A673 (cell line): ENCODE data around the gene UBE2D2. TPM values are rescaled to one million over a fixed set of nuclear protein-coding genes. Genes with fewer than 3 reads are reported as not detected.

ENCODE experiments used
- BruUV-seq: library from RNA; stranded (reverse); fragments of 400-500 nt; replicated peaks from 2 replicates; lab custom pipeline; 2021; lab: Mats Ljungman, UMichigan
- CTCF ChIA-PET: fragments of 300-600 bp; sonication (Branson Sonifier 250); formaldehyde crosslinking; loops from one replicate; lab custom pipeline; 2022; ENCODE audit warnings: antibody characterized with exemption; lab: Charles Lee
- POLR2A ChIA-PET: fragments of 300-600 bp; sonication (Branson Sonifier 250); formaldehyde crosslinking; loops from one replicate; lab custom pipeline; 2022; ENCODE audit warnings: antibody characterized with exemption; ENCODE audit not compliant: low non-redundant PET; lab: Charles Lee
- DNase-seq: peaks from one replicate; pipeline ENCODE4 v3.0.0-alpha.2; 2015; ENCODE audit warnings: low spot score
- H3K27ac ChIP-seq: fragments of 200-600 bp; sonication (generic); 2 replicates; pipeline ENCODE4 v1.5.1; 2016; ENCODE audit warnings: mixed run types, low read depth, mild to moderate bottlenecking, mixed read lengths, antibody characterized with exemption, low read length; ENCODE audit not compliant: poor library complexity, severe bottlenecking
- H3K27me3 ChIP-seq: fragments of 200-600 bp; sonication (generic); replicated peaks from 2 replicates; pipeline ENCODE4 v1.6.1; 2017; ENCODE audit warnings: mixed run types, low read depth, mild to moderate bottlenecking, mixed read lengths, antibody characterized with exemption, low read length; ENCODE audit not compliant: insufficient read depth, poor library complexity
- H3K36me3 ChIP-seq: fragments of 200-600 bp; sonication (generic); 2 replicates; pipeline ENCODE4 v1.6.1; 2016; ENCODE audit warnings: mixed run types, mild to moderate bottlenecking, mixed read lengths, antibody characterized with exemption, low read length; ENCODE audit not compliant: insufficient read depth, poor library complexity, severe bottlenecking
- H3K4me1 ChIP-seq: fragments of 200-600 bp; sonication (generic); 2 replicates; pipeline ENCODE4 v1.6.1; 2017; ENCODE audit warnings: mixed run types, mild to moderate bottlenecking, mixed read lengths, antibody characterized with exemption, low read length; ENCODE audit not compliant: insufficient read depth, poor library complexity, severe bottlenecking
- H3K4me3 ChIP-seq: fragments of 200-600 bp; sonication (generic); 2 replicates; pipeline ENCODE4 v1.5.1; 2016; ENCODE audit warnings: low read depth, mixed run types, mild to moderate bottlenecking, mixed read lengths, low read length; ENCODE audit not compliant: poor library complexity, severe bottlenecking
- H3K9me3 ChIP-seq: fragments of 200-600 bp; sonication (generic); 2 replicates; pipeline ENCODE4 v1.6.1; 2016; ENCODE audit warnings: mixed run types, low read depth, mild to moderate bottlenecking, mixed read lengths, antibody characterized with exemption, low read length; ENCODE audit not compliant: poor library complexity, severe bottlenecking
- CTCF ChIP-seq: fragments of 300-800, 200-600 bp; sonication (generic); conservative IDR thresholded peaks from 2 replicates; pipeline ENCODE4 v1.5.1; 2017; ENCODE audit warnings: low read depth, mild to moderate bottlenecking, antibody characterized with exemption, low read length, moderate library complexity, mixed read lengths
- EZH2 ChIP-seq: fragments of 200-600 bp; sonication (generic); IDR thresholded peaks from 2 replicates; pipeline ENCODE4 v1.6.1; 2017; ENCODE audit warnings: borderline replicate concordance, low read depth, mild to moderate bottlenecking, mixed read lengths, antibody characterized with exemption, low read length; ENCODE audit not compliant: poor library complexity, severe bottlenecking
- intact Hi-C: fragments of 100-400 bp; cut with micrococcal nuclease; formaldehyde crosslinking; loops from one replicate; pipeline ENCODE4 v1.10.0; 2022; ENCODE audit not compliant: unreplicated experiment
- total RNA-seq: library from RNA; stranded (reverse); gene quantifications from 2 replicates; pipeline ENCODE4 v1.2.3, GENCODE V29; 2021

Gene UBE2D2
- total RNA-seq, 1 experiment from 2014 or later, result 186 TPM

- Histone ChIP-seq H3K4me1 (no peaks in the 10 kb centered on the region), H3K9me3 (no peaks in the 10 kb centered on the region), H3K27ac (no peak overlapping the region), H3K27me3 (no peaks in the 10 kb centered on the region), H3K36me3 (no peaks in the 10 kb centered on the region), H3K4me3 (no peak overlapping the region)
- ChIA-PET CTCF (no interaction called here), POLR2A (no interaction called here)
- TF ChIP-seq CTCF (no peak), EZH2 (no peak)
- BruUV-seq, result no TSS peak
- no peak for DNase-seq
- intact Hi-C loops, result no loop called here
Observed at GRCh38 chr5:139552893-139553575, 8.1 kb upstream of the UBE2D2 start.

DNA sequence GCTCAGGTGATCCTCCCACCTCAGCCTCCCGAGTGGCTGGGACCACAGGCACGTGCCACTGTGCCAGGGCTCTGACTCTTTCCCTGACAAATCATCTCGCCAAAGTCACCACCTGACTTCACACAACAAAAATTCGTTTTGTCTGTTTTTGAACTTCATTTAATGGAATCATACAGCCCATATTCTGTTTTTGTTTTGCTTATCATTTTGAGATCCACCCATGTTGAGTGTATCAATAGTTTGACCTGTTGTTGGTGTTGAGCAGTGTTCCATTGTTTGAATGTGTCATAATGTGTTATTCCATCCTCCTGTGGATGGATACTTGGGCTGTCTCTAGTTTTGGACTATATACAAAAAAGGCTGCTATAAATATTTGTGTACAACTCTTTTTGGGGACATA is 6.9 kb upstream of the UBE2D2 start:
- Histone ChIP-seq H3K36me3 (no peaks in the 10 kb centered on the region), H3K4me3 (no peak overlapping the region), H3K27ac (no peak overlapping the region), H3K4me1 (no peaks in the 10 kb centered on the region), H3K27me3 (no peaks in the 10 kb centered on the region), H3K9me3 (no peaks in the 10 kb centered on the region)
- no peak for DNase-seq
- CTCF ChIA-PET, result no interaction called here
- no peak for TF ChIP-seq CTCF
- TF ChIP-seq EZH2, result no peak
- POLR2A ChIA-PET, result no interaction called here
- BruUV-seq, result no TSS peak
- intact Hi-C loops, result no loop called here

DNA sequence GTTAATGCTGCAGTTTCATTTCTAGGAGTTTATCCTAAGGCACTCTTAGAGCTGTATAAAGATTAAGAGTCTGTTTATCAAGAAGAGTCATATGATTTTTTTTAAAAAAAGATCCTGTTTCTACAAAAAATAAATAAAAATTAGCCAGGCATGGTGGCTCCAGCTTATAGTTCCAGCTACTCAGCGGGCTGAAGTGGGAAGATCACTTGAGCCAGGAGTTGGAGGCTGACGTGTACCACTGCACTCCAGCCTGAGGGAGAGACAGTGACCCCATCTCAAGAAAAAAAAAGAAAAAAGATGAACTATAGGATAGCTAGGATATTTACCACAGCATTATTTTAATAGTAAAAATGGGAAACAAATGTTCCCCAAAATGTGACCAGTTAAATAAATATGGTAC is 3.3 kb upstream of the UBE2D2 start:
- Histone ChIP-seq H3K4me3 (no peak overlapping the region), H3K27ac (no peak overlapping the region), H3K27me3 (no peaks in the 10 kb centered on the region), H3K4me1 (no peaks in the 10 kb centered on the region), H3K9me3 (no peaks in the 10 kb centered on the region), H3K36me3 (no peaks in the 10 kb centered on the region)
- intact Hi-C loops, result no loop called here
- no TSS peak for BruUV-seq
- DNase-seq, result no peak
- ChIA-PET CTCF (no interaction called here), POLR2A (interaction anchor here (0.7 kb wide), 1 partner anchor 13 kb away, joined by 3 read pairs; no protein-coding TSS in a partner anchor)
- TF ChIP-seq CTCF, result no peak
- TF ChIP-seq EZH2, result no peak
